Heart left ventricle (tissue), 16 donors: ENCODE results near the gene FRMPD4. TPM values are rescaled to one million over a fixed set of nuclear protein-coding genes. Genes with fewer than 3 reads are reported as not detected.
A peak's percentile ranks its signal among the peaks of the same experiment; 100 is the strongest.

Experiments used
- ATAC-seq, 4 donors: fragments of 200-7000 bp; cut with Tn5 transposase; one replicate each; pipeline ENCODE4 v1.9.1; 2020 to 2022; ENCODE audit warnings: moderate library complexity in 4 of 4, mild to moderate bottlenecking in 3 of 4, moderate number of reproducible peaks in 1 of 4
- DNase-seq, 5 donors: peaks; one replicate each; pipeline ENCODE4 v3.0.0-alpha.2; 2020
- H3K27ac ChIP-seq, 12 donors: fragments of 200-600 bp; sonication (generic) in 4 of 12; one replicate each; pipeline versions ENCODE4 v1.5.0 to v1.8.0; 2016 to 2022; ENCODE audit warnings: mild to moderate bottlenecking in 2 of 12
- H3K27me3 ChIP-seq, 9 donors: fragments of 200-600 bp; sonication (generic) in 2 of 9; one replicate each; pipeline versions ENCODE4 v1.5.1 to v1.8.0; 2016 to 2022; ENCODE audit warnings: mild to moderate bottlenecking in 3 of 9
- H3K36me3 ChIP-seq, 9 donors: fragments of 200-600 bp; sonication (generic) in 2 of 9; one replicate each; pipeline versions ENCODE4 v1.5.0 to v1.8.0; 2018 to 2022; ENCODE audit warnings: mild to moderate bottlenecking in 2 of 9
- H3K4me1 ChIP-seq, 12 donors: fragments of 200-600 bp; sonication (generic) in 4 of 12; one replicate each; pipeline versions ENCODE4 v1.5.0 to v1.8.0; 2016 to 2022; ENCODE audit warnings: mild to moderate bottlenecking in 3 of 12
- H3K4me3 ChIP-seq, 12 donors: fragments of 200-600 bp; sonication (generic) in 4 of 12; one replicate each; pipeline versions ENCODE4 v1.5.0 to v1.8.0; 2017 to 2022; ENCODE audit warnings: mild to moderate bottlenecking in 9 of 12, moderate library complexity in 4 of 12
- H3K9me3 ChIP-seq, 12 donors: fragments of 200-600 bp; sonication (generic) in 4 of 12; one replicate each; pipeline versions ENCODE4 v1.5.0 to v1.8.0; 2016 to 2022; ENCODE audit warnings: mild to moderate bottlenecking in 1 of 12
- CTCF ChIP-seq, 12 donors: fragments of 200-600 bp; sonication (generic) in 4 of 12; IDR thresholded peaks; one replicate each; pipeline versions ENCODE4 v1.5.0 to v1.8.0; 2018 to 2022; ENCODE audit warnings: antibody characterized with exemption in 12 of 12, mild to moderate bottlenecking in 5 of 12
- POLR2A ChIP-seq, 2 donors: fragments of 450-650 bp; IDR thresholded peaks; one replicate each; pipeline ENCODE4 v1.6.1; 2017; ENCODE audit warnings: antibody characterized with exemption in 2 of 2, mild to moderate bottlenecking in 2 of 2, moderate library complexity in 2 of 2
- WGBS, 4 donors: extraction: QIAGEN DNeasy Blood & Tissue Kit in 2 of 4; methylation state at CpG; one replicate each; pipeline versions ENCODE4 v1.1.5 to v1.1.7; 2013 to 2018; 5-methylcytosine and 5-hydroxymethylcytosine counted together
- intact Hi-C, 10 donors: fragments of 100-400 bp; cut with DNase I; formaldehyde crosslinking; loops; one replicate each; pipeline versions ENCODE4 v1.11.1 to v1.14.2; 2022
- polyA plus RNA-seq, 2 donors: library from polyadenylated mRNA; stranded (reverse); fragments of 200-250 nt; gene quantifications; one replicate each; pipeline ENCODE4 v1.2.3, GENCODE V29; 2013
- total RNA-seq, 9 donors: library from RNA; depleted of rRNA in 2 of 9; stranded (reverse); fragments of >200 nt in 2 of 9; fragmentation: NEBNext Ultra II Directional in 3 of 9; extraction: Animal tissue kit (Norgen Biotek cat#: 25700) in 3 of 9; gene quantifications; one replicate each; pipeline versions ENCODE4 v1.1.0 to v1.2.4, GENCODE V29; 2016 to 2023
- donor health status: ischemic (EF 13 %, LVEDD 7.1; RV severe dilation, severe dysfunction).
- donor health status: healthy with polysubstance abuse.
- donor health status: DM: no; HTN: yes; CAD: no.
- donor health status: DM: no; HTN: no; CAD: no.
- donor health status: ischemic (EF 25% LVEDD 6.9; RV normal size, moderate dysfunction).
- donor health status: ischemic (EF 25% LVEDD 5.7; RV mildly dilated, moderate dysfunction).
- donor health status: healthy.
- donor health status: DM: yes; HTN: yes; CAD: no.
- donor health status: ischemic (EF 35%, LVEDD 5.7; RV mildly dilated, moderate dysfunction).
- donor health status: nonischemic (EF 11% LVEDD 7.7; RV severe dilation, severe dysfunction).
- donor health status: DM: yes; HTN: yes; CAD: no.
- donor health status: PGD.
- donor health status: ischemic (EF 29% LVEDD 5.4; RV normal size, mild dysfunction).
- donor health status: nonischemic (EF 23%, LVEDD 6.1; RV moderate dilation, normal function).

The FRMPD4 gene
- total and polyA plus RNA-seq, 11 donors: 0.07 to 4.2 (median 1.4) TPM

GRCh38 chrX:12615061-12615460 is 476.8 kb downstream of the FRMPD4 start:
- no peak overlapping the region for H3K4me3 ChIP-seq
- H3K4me1 ChIP-seq: no peaks in the 10 kb centered on the region
- TF ChIP-seq POLR2A (IDR thresholded peaks at IDR 0.05): no peak
- TF ChIP-seq CTCF (IDR thresholded peaks at IDR 0.05): no peak
- no peaks in the 10 kb centered on the region for H3K9me3 ChIP-seq
- DNase-seq (no peak), ATAC-seq (no peak)
- H3K27ac ChIP-seq: no peak overlapping the region
- H3K36me3 ChIP-seq: no peaks in the 10 kb centered on the region
- peaks cover 0 to 3% (median 0%) of the 10 kb centered on the region in 9 donors for H3K27me3 ChIP-seq
- intact Hi-C loops: no loop called here

GRCh38 chrX:12617241-12617640 is 479.0 kb downstream of the FRMPD4 start:
- no peak for DNase-seq
- H3K36me3 ChIP-seq: no peaks in the 10 kb centered on the region
- intact Hi-C loops: no loop called here
- H3K27ac ChIP-seq: no peak overlapping the region
- no peak overlapping the region for H3K4me3 ChIP-seq
- no peaks in the 10 kb centered on the region for H3K9me3 ChIP-seq
- no peaks in the 10 kb centered on the region for H3K4me1 ChIP-seq
- no peak for ATAC-seq
- TF ChIP-seq CTCF (IDR thresholded peaks at IDR 0.05) (no peak), POLR2A (IDR thresholded peaks at IDR 0.05) (no peak)
- H3K27me3 ChIP-seq: peaks cover 0 to 3% (median 0%) of the 10 kb centered on the region in 9 donors

DNA sequence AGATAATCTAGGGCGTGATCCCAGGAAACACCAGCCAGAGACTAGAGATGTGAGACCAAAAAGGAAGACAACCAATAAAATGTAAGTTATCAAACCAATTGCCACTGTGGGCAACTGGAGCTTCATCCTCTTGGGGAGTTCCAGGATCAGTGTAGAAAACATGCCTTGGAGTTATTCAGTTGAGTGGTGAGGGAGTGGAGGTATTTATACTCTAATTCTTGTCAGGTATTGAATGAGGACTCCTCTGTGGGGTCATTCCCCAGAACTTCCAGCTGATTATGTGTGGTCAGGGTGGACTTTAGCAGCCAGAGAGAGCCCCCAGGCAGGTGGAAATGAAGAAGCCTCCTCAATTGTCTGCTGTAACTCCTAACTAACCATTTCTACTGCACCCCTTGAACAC is 509.0 kb downstream of the FRMPD4 start:
- 56 to 86% (median 72%) methylated on average over 1 of the region's 1 CpG for whole genome bisulfite sequencing, 4 donors
- no peaks in the 10 kb centered on the region for H3K4me1 ChIP-seq
- H3K4me3 ChIP-seq: no peak overlapping the region
- H3K27me3 ChIP-seq: peaks cover 0 to 8% (median 0%) of the 10 kb centered on the region in 9 donors
- peaks cover 0 to 6% (median 0%) of the 10 kb centered on the region in 12 donors for H3K9me3 ChIP-seq
- no peaks in the 10 kb centered on the region for H3K36me3 ChIP-seq
- no peak for ATAC-seq
- no peak for DNase-seq
- intact Hi-C loops: no loop called here
- no peak overlapping the region for H3K27ac ChIP-seq
- TF ChIP-seq CTCF (IDR thresholded peaks at IDR 0.05): no peak
- no peak for TF ChIP-seq POLR2A (IDR thresholded peaks at IDR 0.05)

GRCh38 chrX:12648995-12649394 is 510.7 kb downstream of the FRMPD4 start:
- 34 to 59% (median 46%) methylated on average over 5 of the region's 5 CpGs for WGBS, 4 donors
- H3K36me3 ChIP-seq: no peaks in the 10 kb centered on the region
- no peak overlapping the region for H3K27ac ChIP-seq
- DNase-seq: peak in 2 of 5 donors; percentile 27 to 30
- TF ChIP-seq POLR2A (IDR thresholded peaks at IDR 0.05): no peak
- no peak for TF ChIP-seq CTCF (IDR thresholded peaks at IDR 0.05)
- no peak overlapping the region for H3K4me3 ChIP-seq
- peaks cover 0 to 6% (median 0%) of the 10 kb centered on the region in 12 donors for H3K9me3 ChIP-seq
- H3K27me3 ChIP-seq: peaks cover 0 to 8% (median 0%) of the 10 kb centered on the region in 9 donors
- no peaks in the 10 kb centered on the region for H3K4me1 ChIP-seq
- intact Hi-C loops: no loop called here
- ATAC-seq: peak in 2 of 4 donors; percentile 16 to 41
